Measurements from ENCODE around the gene SLC39A7. TPM values are rescaled to one million over a fixed set of nuclear protein-coding genes. Genes with fewer than 3 reads are reported as not detected.

The SLC39A7 gene, protein sequence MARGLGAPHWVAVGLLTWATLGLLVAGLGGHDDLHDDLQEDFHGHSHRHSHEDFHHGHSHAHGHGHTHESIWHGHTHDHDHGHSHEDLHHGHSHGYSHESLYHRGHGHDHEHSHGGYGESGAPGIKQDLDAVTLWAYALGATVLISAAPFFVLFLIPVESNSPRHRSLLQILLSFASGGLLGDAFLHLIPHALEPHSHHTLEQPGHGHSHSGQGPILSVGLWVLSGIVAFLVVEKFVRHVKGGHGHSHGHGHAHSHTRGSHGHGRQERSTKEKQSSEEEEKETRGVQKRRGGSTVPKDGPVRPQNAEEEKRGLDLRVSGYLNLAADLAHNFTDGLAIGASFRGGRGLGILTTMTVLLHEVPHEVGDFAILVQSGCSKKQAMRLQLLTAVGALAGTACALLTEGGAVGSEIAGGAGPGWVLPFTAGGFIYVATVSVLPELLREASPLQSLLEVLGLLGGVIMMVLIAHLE
- total RNA-seq = 10 to 100 TPM; 21.9 to 45.4 (median 26.2) TPM

GRCh38 chr6:33200219-33201146 is at the start of gene SLC39A7, which contains the start of gene RXRB:
TSS of gene SLC39A7 (plus strand) at chr6:33200867. CDS start at chr6:33201246, 379 bp downstream.
TSS of gene RXRB (minus strand) at chr6:33200665. CDS start at chr6:33200476, 189 bp downstream.
- peaks cover 44 to 52% of the 10 kb centered on the region in 2 donors for H3K4me1 ChIP-seq
- intact Hi-C loops (cut with DNase I; ENCODE audit: low total_unique reads) = loop anchor here (1.0 to 5.0 kb wide), 8 partner anchors 8 to 1073 kb away; partner anchors contain the start of genes ATF6B, BRD2, CUTA and KIFC1

GRCh38 chr6:33151050-33151449 is 49.6 kb upstream of the SLC39A7 start:
- Histone ChIP-seq H3K4me3 (no peak overlapping the region), H3K4me1 (no peaks in the 10 kb centered on the region), H3K27ac (no peak overlapping the region), H3K36me3 (no peaks in the 10 kb centered on the region), H3K27me3 (peaks cover 0 to 13% (median 11%) of the 10 kb centered on the region in 3 donors), H3K9me3 (no peaks in the 10 kb centered on the region)
- intact Hi-C loops (cut with DNase I; ENCODE audit: low total_unique reads) = no loop called here
- in situ Hi-C loops (cut with MboI; ENCODE audit: low sequenced_read_pairs in 4 of 4) = no loop called here
- DNase-seq = no peak
- ATAC-seq = no peak
- TF ChIP-seq POLR2A (IDR thresholded peaks at IDR 0.05) (no peak), CTCF (IDR thresholded peaks at IDR 0.05 in 4 of 5, conservative IDR thresholded peaks at IDR 0.05 in 1 of 5) (no peak)

More at GRCh38 chr6:33200219-33201146, at the start of gene SLC39A7, which contains the start of gene RXRB:
- Histone ChIP-seq H3K27me3 (no peaks in the 10 kb centered on the region), H3K27ac (peak within 1 kb of the TSS; percentile 94 to 98 (median 96)), H3K9me3 (no peaks in the 10 kb centered on the region), H3K4me3 (peak within 1 kb of the TSS; percentile 84 to 98 (median 86)), H3K36me3 (peaks cover 0 to 42% of the 10 kb centered on the region in 2 donors)
- ATAC-seq (peak; percentile 81 to 86), DNase-seq (peak; percentile 99)
- in situ Hi-C loops (cut with MboI; ENCODE audit: low sequenced_read_pairs in 4 of 4) = no loop called here
- TF ChIP-seq POLR2A (IDR thresholded peaks at IDR 0.05) = peak; percentile 61 to 71
- peak in 1 of 5 experiments; percentile 20 for TF ChIP-seq CTCF (IDR thresholded peaks at IDR 0.05 in 4 of 5, conservative IDR thresholded peaks at IDR 0.05 in 1 of 5)

GRCh38 chr6:33154349-33154748 is 46.3 kb upstream of the SLC39A7 start:
- intact Hi-C loops (cut with DNase I; ENCODE audit: low total_unique reads) (no loop called here), in situ Hi-C loops (cut with MboI; ENCODE audit: low sequenced_read_pairs in 4 of 4) (no loop called here)
- Histone ChIP-seq H3K36me3 (no peaks in the 10 kb centered on the region), H3K4me3 (no peak overlapping the region), H3K4me1 (no peaks in the 10 kb centered on the region), H3K9me3 (no peaks in the 10 kb centered on the region), H3K27me3 (peaks cover 0 to 12% (median 6%) of the 10 kb centered on the region in 3 donors), H3K27ac (no peak overlapping the region)
- DNase-seq = no peak
- no peak for TF ChIP-seq CTCF (IDR thresholded peaks at IDR 0.05 in 4 of 5, conservative IDR thresholded peaks at IDR 0.05 in 1 of 5)
- no peak for TF ChIP-seq POLR2A (IDR thresholded peaks at IDR 0.05)
- no peak for ATAC-seq

DNA sequence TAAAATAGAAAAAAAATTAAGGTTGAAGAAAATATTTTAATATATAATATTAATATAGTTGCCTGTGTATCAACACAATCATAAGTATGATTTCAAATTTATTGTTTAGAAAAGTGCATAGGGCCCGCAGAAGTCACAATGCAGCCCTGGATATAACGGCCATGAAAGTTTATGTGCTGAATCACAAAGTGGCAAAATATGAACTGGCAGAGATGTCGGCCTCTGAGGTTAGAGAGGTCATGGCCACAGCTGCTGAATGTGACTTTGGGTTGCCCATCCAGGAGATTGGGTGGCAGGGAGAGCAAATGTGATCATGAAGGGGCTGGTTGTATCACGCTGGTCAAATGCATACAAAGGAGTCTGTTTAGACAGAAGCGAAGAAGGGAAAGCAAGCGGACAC is 44.1 kb upstream of the SLC39A7 start:
- no peak for DNase-seq
- H3K4me1 ChIP-seq = peaks cover 0 to 3% of the 10 kb centered on the region in 2 donors
- no peaks in the 10 kb centered on the region for H3K36me3 ChIP-seq
- in situ Hi-C loops (cut with MboI; ENCODE audit: low sequenced_read_pairs in 4 of 4) = no loop called here
- no peaks in the 10 kb centered on the region for H3K9me3 ChIP-seq
- peaks cover 0 to 2% (median 0%) of the 10 kb centered on the region in 3 donors for H3K27me3 ChIP-seq
- H3K4me3 ChIP-seq = no peak overlapping the region
- intact Hi-C loops (cut with DNase I; ENCODE audit: low total_unique reads) = no loop called here
- TF ChIP-seq CTCF (IDR thresholded peaks at IDR 0.05 in 4 of 5, conservative IDR thresholded peaks at IDR 0.05 in 1 of 5) (no peak), POLR2A (IDR thresholded peaks at IDR 0.05) (no peak)
- ATAC-seq = no peak
- no peak overlapping the region for H3K27ac ChIP-seq

Data from gastrocnemius medialis (tissue), 4 donors.